Smooth muscle cell (in vitro differentiated cells): Measurements from ENCODE around the gene DDHD1. TPM values are rescaled to one million over a fixed set of nuclear protein-coding genes. Genes with fewer than 3 reads are reported as not detected.
"Not testable (repeated sequence)": the region's sequence is repeated elsewhere in the genome, so short reads cannot be mapped to it uniquely, and the experiment has no call there.

Source experiments
- DNase-seq: peaks from one replicate; lab custom pipeline; 2025; ENCODE audit not compliant: unreplicated experiment; lab: John Stamatoyannopoulos, UW
- H2AFZ ChIP-seq: fragments of 200-600 bp; sonication (generic); 2 replicates; pipeline ENCODE4 v1.6.0; 2016; ENCODE audit warnings: antibody characterized with exemption, low read depth, mild to moderate bottlenecking
- H3F3A ChIP-seq: fragments of 200-600 bp; sonication (generic); 2 replicates; pipeline ENCODE4 v1.6.0; 2017; ENCODE audit warnings: antibody characterized with exemption, low read depth
- H3K27ac ChIP-seq: fragments of 200-600 bp; sonication (generic); 2 replicates; pipeline ENCODE4 v1.5.1; 2016; ENCODE audit warnings: low read depth, mild to moderate bottlenecking
- H3K27me3 ChIP-seq: fragments of 200-600 bp; sonication (generic); 2 replicates; pipeline ENCODE4 v1.6.1; 2016; ENCODE audit warnings: low read depth, mild to moderate bottlenecking
- H3K36me3 ChIP-seq: fragments of 200-600 bp; sonication (generic); 2 replicates; pipeline ENCODE4 v1.5.1; 2016; ENCODE audit warnings: low read depth
- H3K4me1 ChIP-seq: fragments of 200-600 bp; sonication (generic); 2 replicates; pipeline ENCODE4 v1.5.1; 2016; ENCODE audit warnings: low read depth
- H3K4me2 ChIP-seq: fragments of 200-600 bp; sonication (generic); 2 replicates; pipeline ENCODE4 v1.6.0; 2016; ENCODE audit warnings: mild to moderate bottlenecking
- H3K4me3 ChIP-seq: fragments of 200-600 bp; sonication (generic); 2 replicates; pipeline ENCODE4 v1.5.1; 2016; ENCODE audit warnings: mild to moderate bottlenecking
- H3K79me2 ChIP-seq: fragments of 200-600 bp; sonication (generic); 2 replicates; pipeline ENCODE4 v1.6.0; 2016; ENCODE audit warnings: low read depth, mild to moderate bottlenecking
- H3K9ac ChIP-seq: fragments of 200-600 bp; sonication (generic); 2 replicates; pipeline ENCODE4 v1.6.0; 2016; ENCODE audit warnings: low read depth
- H3K9me3 ChIP-seq: fragments of 200-600 bp; sonication (generic); replicated peaks from 2 replicates; pipeline ENCODE4 v1.5.1; 2016; ENCODE audit warnings: low read depth
- H4K20me1 ChIP-seq: fragments of 200-600 bp; sonication (generic); 2 replicates; pipeline ENCODE4 v1.6.0; 2016; ENCODE audit warnings: low read depth
- CTCF ChIP-seq: fragments of 200-600 bp; sonication (generic); IDR thresholded peaks from 2 replicates; pipeline ENCODE4 v1.5.1; 2017; ENCODE audit warnings: borderline replicate concordance, mild to moderate bottlenecking, antibody characterized with exemption; ENCODE audit not compliant: insufficient read depth, poor library complexity, severe bottlenecking
- WGBS: methylation state at CpG from one replicate; pipeline ENCODE4 v1.1.7; 2016; ENCODE audit warnings: low lambda C conversion rate; 5-methylcytosine and 5-hydroxymethylcytosine counted together
- polyA plus RNA-seq: library from polyadenylated mRNA; unstranded; fragments of >200 nt; fragmentation: Nextera tagmentation; extraction: Ambion mirVana; gene quantifications from 2 replicates; pipeline ENCODE4 v1.2.1, GENCODE V29; 2016
- total RNA-seq: library from RNA; depleted of rRNA; stranded (reverse); fragments of >200 nt; gene quantifications from 2 replicates; pipeline ENCODE4 v1.2.3, GENCODE V29; 2014

DDHD1 gene
- total and polyA plus RNA-seq, 2 experiments from 2014 or later, result 4.0 to 7.8 TPM

GRCh38 chr14:53183611-53184010 is 30.5 kb upstream of the DDHD1 start:
- Histone ChIP-seq H3K4me1 (peaks cover 31% of the 10 kb centered on the region), H3K79me2 (no peaks in the 10 kb centered on the region), H3K9ac (peak overlapping the region; percentile 19), H2AFZ (peak overlapping the region; percentile 1), H3K36me3 (no peaks in the 10 kb centered on the region), H3K4me2 (peak overlapping the region; percentile 80), H3F3A (no peaks in the 10 kb centered on the region), H3K9me3 (no peaks in the 10 kb centered on the region), H3K27me3 (no peaks in the 10 kb centered on the region), H3K4me3 (no peak overlapping the region), H4K20me1 (no peaks in the 10 kb centered on the region), H3K27ac (no peak overlapping the region)
- 5% methylated on average over 2 of the region's 2 CpGs for WGBS
- TF ChIP-seq CTCF, result no peak
- DNase-seq, result no peak

- H3K4me1 ChIP-seq, result peaks cover 31% of the 10 kb centered on the region
- H3K4me3 ChIP-seq, result no peak overlapping the region
- H3K27me3 ChIP-seq, result no peaks in the 10 kb centered on the region
- H3K9me3 ChIP-seq, result no peaks in the 10 kb centered on the region
- DNase-seq, result no peak
- no peaks in the 10 kb centered on the region for H3K79me2 ChIP-seq
- H4K20me1 ChIP-seq, result no peaks in the 10 kb centered on the region
- no peaks in the 10 kb centered on the region for H3K36me3 ChIP-seq
- H3F3A ChIP-seq, result no peaks in the 10 kb centered on the region
- no peak overlapping the region for H3K9ac ChIP-seq
- TF ChIP-seq CTCF, result no peak
- 36% methylated on average over 2 of the region's 2 CpGs for WGBS
- H2AFZ ChIP-seq, result no peak overlapping the region
- H3K27ac ChIP-seq, result no peak overlapping the region
- H3K4me2 ChIP-seq, result peak overlapping the region; percentile 80
Observed at GRCh38 chr14:53183056-53183455, 29.9 kb upstream of the DDHD1 start.

GRCh38 chr14:53181463-53182081 is 28.4 kb upstream of the DDHD1 start:
- not testable (repeated sequence) for H4K20me1 ChIP-seq, H3K79me2 ChIP-seq, H3K36me3 ChIP-seq, H3F3A ChIP-seq, H3K4me3 ChIP-seq, DNase-seq, H2AFZ ChIP-seq, H3K9ac ChIP-seq, H3K4me2 ChIP-seq, H3K27ac ChIP-seq, H3K27me3 ChIP-seq, H3K9me3 ChIP-seq
- 93% methylated on average over 11 of the region's 11 CpGs for WGBS
- peaks cover 31% of the 10 kb centered on the region for H3K4me1 ChIP-seq

GRCh38 chr14:53180272-53181221 is 27.4 kb upstream of the DDHD1 start:
- Histone ChIP-seq H3K4me3 (no peak overlapping the region), H3K27me3 (no peaks in the 10 kb centered on the region), H3K4me1 (peaks cover 31% of the 10 kb centered on the region), H4K20me1 (no peaks in the 10 kb centered on the region), H2AFZ (no peak overlapping the region), H3F3A (no peaks in the 10 kb centered on the region), H3K9ac (no peak overlapping the region), H3K36me3 (no peaks in the 10 kb centered on the region), H3K27ac (no peak overlapping the region), H3K79me2 (no peaks in the 10 kb centered on the region), H3K4me2 (no peak overlapping the region), H3K9me3 (no peaks in the 10 kb centered on the region)
- WGBS, result 71% methylated on average over 13 of the region's 13 CpGs
- DNase-seq, result no peak
- TF ChIP-seq CTCF, result peak; percentile 33

- H3K27me3 ChIP-seq, DNase-seq, H3K9ac ChIP-seq, H3K36me3 ChIP-seq, H3K9me3 ChIP-seq, H3F3A ChIP-seq, H3K4me2 ChIP-seq, H3K27ac ChIP-seq, H3K4me3 ChIP-seq, H2AFZ ChIP-seq, H4K20me1 ChIP-seq, H3K79me2 ChIP-seq: not testable (repeated sequence)
- WGBS, result 86% methylated on average over 2 of the region's 2 CpGs
- peaks cover 40% of the 10 kb centered on the region for H3K4me1 ChIP-seq
Observed at GRCh38 chr14:53179486-53180005, 26.4 kb upstream of the DDHD1 start.
